Measurements from ENCODE around the gene SRSF5. TPM values are rescaled to one million over a fixed set of nuclear protein-coding genes. Genes with fewer than 3 reads are reported as not detected.
A peak's percentile ranks its signal among the peaks of the same experiment; 100 is the strongest.

Gene SRSF5
- total RNA-seq, 1 donor from 2014 or later: 533 TPM

GRCh38 chr14:69816216-69816615 lies 49.3 kb downstream of the SRSF5 start:
- H3K4me3 Mint-ChIP-seq: no peak overlapping the region
- no peak overlapping the region for H3K27ac Mint-ChIP-seq
- H3K4me1 Mint-ChIP-seq: no peaks in the 10 kb centered on the region
- DNase-seq (ENCODE audit: low spot score in 2 of 2, unreplicated experiment in 2 of 2): no peak
- no peaks in the 10 kb centered on the region for H3K9me3 Mint-ChIP-seq
- no peak for TF ChIP-seq CTCF (IDR thresholded peaks at IDR 0.05; ENCODE audit: unreplicated experiment)
- no peaks in the 10 kb centered on the region for H3K36me3 Mint-ChIP-seq
- H3K27me3 Mint-ChIP-seq (ENCODE audit: low read depth): peaks cover 16% of the 10 kb centered on the region

GRCh38 chr14:69818758-69819191 lies 51.8 kb downstream of the SRSF5 start:
- Mint-ChIP-seq H3K4me3 (no peak overlapping the region), H3K9me3 (no peaks in the 10 kb centered on the region), H3K36me3 (no peaks in the 10 kb centered on the region), H3K27me3 (ENCODE audit: low read depth) (peaks cover 8% of the 10 kb centered on the region), H3K27ac (no peak overlapping the region), H3K4me1 (no peaks in the 10 kb centered on the region)
- TF ChIP-seq CTCF (IDR thresholded peaks at IDR 0.05; ENCODE audit: unreplicated experiment): peak; percentile 98
- DNase-seq (ENCODE audit: low spot score in 2 of 2, unreplicated experiment in 2 of 2): peak in 1 of 2 experiments; percentile 63

GRCh38 chr14:69819607-69820006 lies 52.7 kb downstream of the SRSF5 start:
- Mint-ChIP-seq H3K36me3 (no peaks in the 10 kb centered on the region), H3K4me3 (no peak overlapping the region), H3K4me1 (no peaks in the 10 kb centered on the region), H3K27me3 (ENCODE audit: low read depth) (peaks cover 6% of the 10 kb centered on the region), H3K27ac (no peak overlapping the region), H3K9me3 (no peaks in the 10 kb centered on the region)
- no peak for TF ChIP-seq CTCF (IDR thresholded peaks at IDR 0.05; ENCODE audit: unreplicated experiment)
- no peak for DNase-seq (ENCODE audit: low spot score in 2 of 2, unreplicated experiment in 2 of 2)

GRCh38 chr14:69820991-69821390 lies 54.0 kb downstream of the SRSF5 start:
- peaks cover 6% of the 10 kb centered on the region for H3K27me3 Mint-ChIP-seq (ENCODE audit: low read depth)
- no peak overlapping the region for H3K4me3 Mint-ChIP-seq
- no peaks in the 10 kb centered on the region for H3K4me1 Mint-ChIP-seq
- H3K36me3 Mint-ChIP-seq: no peaks in the 10 kb centered on the region
- H3K27ac Mint-ChIP-seq: no peak overlapping the region
- peaks cover 4% of the 10 kb centered on the region for H3K9me3 Mint-ChIP-seq
- no peak for TF ChIP-seq CTCF (IDR thresholded peaks at IDR 0.05; ENCODE audit: unreplicated experiment)
- DNase-seq (ENCODE audit: low spot score in 2 of 2, unreplicated experiment in 2 of 2): no peak

Other genes with a start within 250 kb of the SRSF5 start
- gene CCDC177, start 192.3 kb upstream of the SRSF5 start, total RNA-seq: 0.24 to 0.34 TPM (median 0.34 TPM) in 3 replicates
- gene SUSD6, start 155.5 kb upstream of the SRSF5 start, total RNA-seq: 34.7 to 37.3 TPM (median 35.3 TPM) in 3 replicates
- gene SLC10A1, start 30.1 kb downstream of the SRSF5 start, total RNA-seq: not detected in 3 replicates
- gene SMOC1, start 112.3 kb downstream of the SRSF5 start, total RNA-seq: 1.4 to 2.0 TPM (median 1.5 TPM) in 3 replicates

Measured in mesothelial cell of epicardium (in vitro differentiated cells).